NCI-H2227 (cell line): ENCODE measurements around the gene SEMA4D.

ENCODE experiments used
- DNase-seq: peaks from one replicate; lab custom pipeline; 2025; ENCODE audit not compliant: unreplicated experiment; lab: John Stamatoyannopoulos, UW

Gene SEMA4D

GRCh38 chr9:89432986-89433530, 64.9 kb downstream of the SEMA4D start:
- DNase-seq, result no peak

GRCh38 chr9:89431930-89432725, 65.8 kb downstream of the SEMA4D start:
- DNase-seq, result no peak

GRCh38 chr9:89430995-89431394, 66.9 kb downstream of the SEMA4D start:
- DNase-seq, result no peak

GRCh38 chr9:89428901-89429890, 68.7 kb downstream of the SEMA4D start:
- DNase-seq, result no peak

GRCh38 chr9:89428222-89428761, 69.6 kb downstream of the SEMA4D start:
- no peak for DNase-seq

DNA sequence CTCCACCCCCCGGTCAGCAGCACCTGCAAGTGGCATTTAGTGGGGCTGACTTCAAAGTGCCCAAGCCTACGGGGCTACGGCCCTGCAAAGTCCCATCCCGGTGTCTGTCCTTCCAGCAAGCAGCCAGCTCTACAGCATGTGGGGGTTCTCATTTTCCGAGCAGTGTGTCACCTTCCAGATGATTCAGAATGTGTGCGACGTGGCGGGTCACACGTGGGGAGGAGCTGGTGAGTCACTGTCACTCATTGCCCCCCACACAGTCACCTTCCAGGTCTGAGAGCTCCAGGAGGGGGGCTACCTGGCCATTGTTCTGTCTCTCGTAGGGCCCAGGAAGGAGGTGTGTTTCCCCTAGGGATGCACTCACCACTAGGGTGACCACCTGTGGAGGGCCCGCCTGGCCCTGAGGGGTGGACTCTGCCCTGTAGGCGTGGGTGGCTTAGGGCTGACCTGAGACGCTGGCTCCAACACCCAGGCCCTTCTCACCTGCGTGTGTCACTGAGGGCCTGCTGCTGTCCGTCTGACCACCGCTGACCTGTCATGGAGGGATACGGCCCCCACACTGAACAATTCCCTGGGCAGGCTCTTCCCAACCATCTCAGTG, 70.2 kb downstream of the SEMA4D start:
- no peak for DNase-seq

- no peak for DNase-seq
Observed at GRCh38 chr9:89426384-89426961, 71.4 kb downstream of the SEMA4D start.

- DNase-seq, result no peak
Observed at GRCh38 chr9:89425921-89426383, 72.0 kb downstream of the SEMA4D start.

- DNase-seq, result no peak
Observed at GRCh38 chr9:89425024-89425805, 72.7 kb downstream of the SEMA4D start.

DNA sequence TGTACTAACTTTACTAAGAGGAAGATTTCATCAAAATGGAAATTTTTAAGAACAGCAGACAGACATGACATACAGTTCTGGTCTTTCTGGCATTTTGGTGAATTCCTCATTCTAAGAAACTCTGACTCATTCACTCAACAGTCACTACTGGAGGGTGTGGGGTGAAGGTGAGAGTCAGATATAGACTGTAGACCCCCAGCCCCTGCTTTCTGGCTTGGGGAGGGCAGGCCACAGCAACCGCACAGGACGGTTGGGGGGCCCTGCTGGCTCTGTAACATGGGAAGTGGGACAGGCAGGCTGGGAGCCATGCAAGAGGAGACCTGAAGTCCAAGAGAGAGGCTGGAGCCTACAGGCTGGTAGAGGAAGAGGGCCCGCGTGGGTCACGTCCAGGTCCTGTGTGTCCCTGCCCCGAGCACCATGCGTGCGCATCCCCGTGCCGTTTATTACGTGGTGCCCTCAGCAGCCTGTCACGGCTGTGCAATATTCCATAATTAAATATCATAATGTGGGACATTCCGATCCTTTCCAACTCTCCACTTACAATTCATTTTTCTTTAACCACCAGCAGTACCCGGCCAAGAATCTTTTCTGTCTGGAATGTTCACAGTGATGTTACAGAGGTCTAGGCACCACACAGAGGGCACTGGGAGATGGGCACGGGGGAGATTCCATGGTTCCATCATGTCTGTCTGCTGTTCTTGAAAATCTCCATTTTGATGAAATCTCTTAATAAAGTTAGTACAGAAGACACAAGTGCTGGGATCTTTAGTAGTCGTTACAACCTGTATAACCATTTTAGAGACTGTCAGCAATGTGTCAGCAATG, 75.5 kb downstream of the SEMA4D start:
- no peak for DNase-seq

DNA sequence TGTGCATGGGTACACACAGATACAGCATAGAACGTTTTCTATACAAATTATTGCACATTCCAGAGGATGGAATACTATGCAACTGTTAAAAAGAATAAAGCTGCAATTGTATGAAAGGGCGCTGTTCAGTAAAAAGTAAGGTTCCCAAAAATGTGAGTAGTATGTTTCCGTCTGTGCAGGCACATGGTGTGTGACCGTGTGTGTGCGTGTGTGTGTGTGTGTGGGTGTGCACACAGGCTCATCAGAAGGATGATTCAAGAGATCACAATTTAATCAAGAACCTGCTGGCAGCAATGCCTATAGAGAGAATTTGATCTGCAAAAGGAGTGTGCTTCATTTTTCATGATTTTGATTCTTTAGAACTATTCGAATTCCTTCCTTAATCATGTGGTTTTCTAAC, 76.3 kb downstream of the SEMA4D start:
- DNase-seq, result no peak

GRCh38 chr9:89420397-89421178, 77.3 kb downstream of the SEMA4D start:
- DNase-seq, result no peak

- DNase-seq, result no peak
Observed at GRCh38 chr9:89419978-89420394, 77.9 kb downstream of the SEMA4D start.

- no peak for DNase-seq
Observed at GRCh38 chr9:89418882-89419640, 78.9 kb downstream of the SEMA4D start.

- no peak for DNase-seq
Observed at GRCh38 chr9:89418474-89418845, 79.5 kb downstream of the SEMA4D start.

GRCh38 chr9:89417832-89418473, 80.0 kb downstream of the SEMA4D start:
- no peak for DNase-seq
